ENCODE data around the gene PRPF38B. TPM values are rescaled to one million over a fixed set of nuclear protein-coding genes. Genes with fewer than 3 reads are reported as not detected.

The PRPF38B gene
- total RNA-seq, 1 experiment from 2014 or later: 50.5 TPM

- TF ChIP-seq, protein P1, sequence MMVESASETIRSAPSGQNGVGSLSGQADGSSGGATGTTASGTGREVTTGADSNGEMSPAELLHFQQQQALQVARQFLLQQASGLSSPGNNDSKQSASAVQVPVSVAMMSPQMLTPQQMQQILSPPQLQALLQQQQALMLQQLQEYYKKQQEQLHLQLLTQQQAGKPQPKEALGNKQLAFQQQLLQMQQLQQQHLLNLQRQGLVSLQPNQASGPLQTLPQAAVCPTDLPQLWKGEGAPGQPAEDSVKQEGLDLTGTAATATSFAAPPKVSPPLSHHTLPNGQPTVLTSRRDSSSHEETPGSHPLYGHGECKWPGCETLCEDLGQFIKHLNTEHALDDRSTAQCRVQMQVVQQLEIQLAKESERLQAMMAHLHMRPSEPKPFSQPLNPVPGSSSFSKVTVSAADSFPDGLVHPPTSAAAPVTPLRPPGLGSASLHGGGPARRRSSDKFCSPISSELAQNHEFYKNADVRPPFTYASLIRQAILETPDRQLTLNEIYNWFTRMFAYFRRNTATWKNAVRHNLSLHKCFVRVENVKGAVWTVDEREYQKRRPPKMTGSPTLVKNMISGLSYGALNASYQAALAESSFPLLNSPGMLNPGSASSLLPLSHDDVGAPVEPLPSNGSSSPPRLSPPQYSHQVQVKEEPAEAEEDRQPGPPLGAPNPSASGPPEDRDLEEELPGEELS (CRISPR knock-in tag; IDR thresholded peaks at IDR 0.05): no peak
- TF ChIP-seq NR3C1 (CRISPR knock-in tag; conservative IDR thresholded peaks at IDR 0.05; ENCODE audit: low read depth): no peak
- TF ChIP-seq FOXK1 (CRISPR knock-in tag; IDR thresholded peaks at IDR 0.05): no peak
- no peak for TF ChIP-seq ZNF396 (CRISPR knock-in tag; IDR thresholded peaks at IDR 0.05; ENCODE audit: borderline replicate concordance)
- TF ChIP-seq NR2C2 (CRISPR knock-in tag; IDR thresholded peaks at IDR 0.05): no peak
- TF ChIP-seq MAX (CRISPR knock-in tag; IDR thresholded peaks at IDR 0.05): no peak
- TF ChIP-seq SOX15 (CRISPR knock-in tag; IDR thresholded peaks at IDR 0.05): no peak
These were observed 25.7 kb downstream of the PRPF38B start (continued) for GRCh38 chr1:108717774-108718316.

GRCh38 chr1:108718927-108719655, 27.0 kb downstream of the PRPF38B start:
- POLR2A ChIA-PET: no interaction called here
- no peak for ATAC-seq
- H3K27me3 Mint-ChIP-seq (ENCODE audit: low read depth): no peaks in the 10 kb centered on the region
- H3K9me3 Mint-ChIP-seq: no peaks in the 10 kb centered on the region
- CTCF ChIA-PET: no interaction called here
- peaks cover 21% of the 10 kb centered on the region for H3K4me1 Mint-ChIP-seq
- DNase-seq (ENCODE audit: low spot score): no peak
- no peaks in the 10 kb centered on the region for H3K36me3 Mint-ChIP-seq
- H3K27ac Mint-ChIP-seq: no peak overlapping the region
- H3K4me3 Mint-ChIP-seq: no peak overlapping the region
- no peak for TF ChIP-seq MYBL2 (CRISPR knock-in tag; IDR thresholded peaks at IDR 0.05)
- no peak for TF ChIP-seq ESRRA (CRISPR knock-in tag; IDR thresholded peaks at IDR 0.05; ENCODE audit: borderline replicate concordance)
- TF ChIP-seq JAZF1 (CRISPR knock-in tag; IDR thresholded peaks at IDR 0.05): no peak
- TF ChIP-seq ZNF671 (CRISPR knock-in tag; IDR thresholded peaks at IDR 0.05): no peak
- TF ChIP-seq, protein P2, sequence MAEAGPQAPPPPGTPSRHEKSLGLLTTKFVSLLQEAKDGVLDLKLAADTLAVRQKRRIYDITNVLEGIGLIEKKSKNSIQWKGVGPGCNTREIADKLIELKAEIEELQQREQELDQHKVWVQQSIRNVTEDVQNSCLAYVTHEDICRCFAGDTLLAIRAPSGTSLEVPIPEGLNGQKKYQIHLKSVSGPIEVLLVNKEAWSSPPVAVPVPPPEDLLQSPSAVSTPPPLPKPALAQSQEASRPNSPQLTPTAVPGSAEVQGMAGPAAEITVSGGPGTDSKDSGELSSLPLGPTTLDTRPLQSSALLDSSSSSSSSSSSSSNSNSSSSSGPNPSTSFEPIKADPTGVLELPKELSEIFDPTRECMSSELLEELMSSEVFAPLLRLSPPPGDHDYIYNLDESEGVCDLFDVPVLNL (CRISPR knock-in tag; IDR thresholded peaks at IDR 0.05; ENCODE audit: borderline replicate concordance, low read depth): no peak
- no peak for TF ChIP-seq CREB1 (CRISPR knock-in tag; IDR thresholded peaks at IDR 0.05)
- TF ChIP-seq ZNF138 (CRISPR knock-in tag; conservative IDR thresholded peaks at IDR 0.05): no peak
- no peak for TF ChIP-seq PRDM15 (CRISPR knock-in tag; IDR thresholded peaks at IDR 0.05)
- TF ChIP-seq ZNF396 (CRISPR knock-in tag; IDR thresholded peaks at IDR 0.05; ENCODE audit: borderline replicate concordance): no peak
- TF ChIP-seq ZNF263 (CRISPR knock-in tag; IDR thresholded peaks at IDR 0.05; ENCODE audit: low read depth): no peak
- TF ChIP-seq, protein P3, sequence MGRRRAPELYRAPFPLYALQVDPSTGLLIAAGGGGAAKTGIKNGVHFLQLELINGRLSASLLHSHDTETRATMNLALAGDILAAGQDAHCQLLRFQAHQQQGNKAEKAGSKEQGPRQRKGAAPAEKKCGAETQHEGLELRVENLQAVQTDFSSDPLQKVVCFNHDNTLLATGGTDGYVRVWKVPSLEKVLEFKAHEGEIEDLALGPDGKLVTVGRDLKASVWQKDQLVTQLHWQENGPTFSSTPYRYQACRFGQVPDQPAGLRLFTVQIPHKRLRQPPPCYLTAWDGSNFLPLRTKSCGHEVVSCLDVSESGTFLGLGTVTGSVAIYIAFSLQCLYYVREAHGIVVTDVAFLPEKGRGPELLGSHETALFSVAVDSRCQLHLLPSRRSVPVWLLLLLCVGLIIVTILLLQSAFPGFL (CRISPR knock-in tag; IDR thresholded peaks at IDR 0.05; ENCODE audit: borderline replicate concordance): no peak
- TF ChIP-seq RORB (CRISPR knock-in tag; IDR thresholded peaks at IDR 0.05): no peak
- no peak for TF ChIP-seq ARID4B (CRISPR knock-in tag; IDR thresholded peaks at IDR 0.05; ENCODE audit: borderline replicate concordance)
- TF ChIP-seq RELA (CRISPR knock-in tag; IDR thresholded peaks at IDR 0.05; ENCODE audit: borderline replicate concordance): no peak
- TF ChIP-seq MXD4 (CRISPR knock-in tag; IDR thresholded peaks at IDR 0.05; ENCODE audit: borderline replicate concordance): no peak

Measured in WTC11 (cell line).